BJ (cell line): Measurements from ENCODE around the gene AKAP11. TPM values are rescaled to one million over a fixed set of nuclear protein-coding genes. Genes with fewer than 3 reads are reported as not detected.

Experiments used
- CTCF ChIA-PET: fragments of 350-600 bp; formaldehyde crosslinking; extraction: SDS; loops from one replicate; lab custom pipeline; 2021; ENCODE audit warnings: antibody characterized with exemption, inconsistent platforms; lab: Yijun Ruan, JAX
- POLR2A ChIA-PET: fragments of 300-600 bp; sonication (Branson Sonifier 250); formaldehyde crosslinking; extraction: SDS; loops from one replicate; lab custom pipeline; 2021; ENCODE audit warnings: antibody characterized with exemption; lab: Charles Lee
- DNase-seq: peaks from one replicate; pipeline ENCODE4 v3.0.0-alpha.2; 2011; ENCODE audit warnings: low read depth
- H3K27me3 ChIP-seq: 2 replicates; pipeline ENCODE4 v1.6.0; 2011; ENCODE audit warnings: low read length; ENCODE audit not compliant: control insufficient read depth, insufficient read depth
- H3K36me3 ChIP-seq: 2 replicates; pipeline ENCODE4 v1.5.1; 2011; ENCODE audit warnings: low read length; ENCODE audit not compliant: control insufficient read depth, insufficient read depth
- H3K4me3 ChIP-seq: 2 replicates; pipeline ENCODE4 v1.5.1; 2011; ENCODE audit warnings: low read depth, mild to moderate bottlenecking, control low read depth, low read length
- polyA plus RNA-seq: library from polyadenylated mRNA; depleted of rRNA; stranded (reverse); fragments of >200 nt; gene quantifications from 2 replicates; pipeline ENCODE4 v1.2.3, GENCODE V29; 2011
- TF ChIP-seq, protein P1 (sequence below): IDR thresholded peaks from 2 replicates; pipeline ENCODE4 v1.5.1; 2011; ENCODE audit warnings: low read depth, mild to moderate bottlenecking, control low read depth, inconsistent platforms, low read length, moderate library complexity; ENCODE audit not compliant: insufficient read depth

AKAP11 gene
- polyA plus RNA-seq, 1 experiment, result 9.3 TPM

DNA sequence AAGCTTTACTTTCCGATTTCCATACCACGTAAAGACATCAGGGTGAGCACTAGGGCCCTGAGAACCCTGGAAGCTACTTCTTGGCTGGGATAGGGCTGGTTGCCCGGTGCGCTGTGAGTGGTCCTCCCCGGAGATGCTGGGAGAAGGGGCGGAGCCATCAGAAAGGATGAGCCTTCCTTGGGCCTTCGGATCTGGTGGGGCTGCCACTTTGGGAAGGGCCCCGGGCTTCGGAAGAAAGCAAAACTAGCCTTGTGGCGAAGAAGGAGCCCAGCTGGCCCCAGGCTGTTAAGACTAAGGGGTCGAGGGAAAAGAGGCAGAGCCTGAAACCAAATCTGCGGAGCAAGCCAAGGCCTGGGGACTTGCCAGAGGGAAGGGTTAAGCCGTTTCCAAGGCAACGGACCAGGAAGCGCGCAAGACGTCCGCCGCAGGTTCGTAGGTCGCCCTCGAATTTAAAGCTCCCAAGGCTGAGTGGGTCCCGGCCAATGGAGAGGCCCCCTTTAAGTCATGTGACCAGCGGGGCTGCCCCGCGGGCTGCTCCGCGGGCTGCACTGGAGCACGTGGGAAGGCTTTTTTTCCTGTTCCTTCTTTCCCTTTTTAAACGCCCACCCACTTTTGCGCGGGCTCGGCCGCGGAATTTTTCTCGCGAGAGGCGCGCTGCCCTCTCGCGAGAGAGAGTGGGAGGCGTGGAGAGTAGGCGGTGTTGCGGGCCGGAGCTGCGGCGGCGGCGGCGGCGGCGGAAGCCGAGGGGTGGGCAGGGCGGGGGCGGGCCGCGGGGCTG, 426 bp upstream of the AKAP11 start:
- DNase-seq, result peak; percentile 93
- POLR2A ChIA-PET, result no interaction called here
- CTCF ChIA-PET, result interaction anchor here (0.6 kb wide), 1 partner anchor 1489 kb away, joined by 3 read pairs; no protein-coding TSS in a partner anchor

DNA sequence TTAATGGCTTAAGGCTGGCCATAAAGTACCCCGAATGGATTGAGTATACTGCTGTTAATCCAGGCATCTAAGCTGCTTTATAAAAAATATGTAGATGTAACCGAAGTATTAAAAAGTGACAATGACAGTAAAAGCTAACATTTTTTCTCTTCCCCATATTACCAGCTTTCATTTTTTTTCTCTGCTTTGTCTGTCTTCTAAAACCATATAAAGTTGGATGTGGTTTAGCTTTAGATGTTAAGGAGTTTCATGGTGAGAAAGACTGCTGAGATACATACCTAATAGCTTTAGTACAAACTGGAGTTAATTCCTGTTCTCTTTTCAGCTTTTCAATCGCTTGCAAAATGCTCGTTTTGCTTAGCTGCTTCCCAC, 838 bp downstream of the AKAP11 start:
- Histone ChIP-seq H3K36me3 (no peaks in the 10 kb centered on the region), H3K27me3 (no peaks in the 10 kb centered on the region), H3K4me3 (peak overlapping the region; percentile 89)
- TF ChIP-seq, protein P1, sequence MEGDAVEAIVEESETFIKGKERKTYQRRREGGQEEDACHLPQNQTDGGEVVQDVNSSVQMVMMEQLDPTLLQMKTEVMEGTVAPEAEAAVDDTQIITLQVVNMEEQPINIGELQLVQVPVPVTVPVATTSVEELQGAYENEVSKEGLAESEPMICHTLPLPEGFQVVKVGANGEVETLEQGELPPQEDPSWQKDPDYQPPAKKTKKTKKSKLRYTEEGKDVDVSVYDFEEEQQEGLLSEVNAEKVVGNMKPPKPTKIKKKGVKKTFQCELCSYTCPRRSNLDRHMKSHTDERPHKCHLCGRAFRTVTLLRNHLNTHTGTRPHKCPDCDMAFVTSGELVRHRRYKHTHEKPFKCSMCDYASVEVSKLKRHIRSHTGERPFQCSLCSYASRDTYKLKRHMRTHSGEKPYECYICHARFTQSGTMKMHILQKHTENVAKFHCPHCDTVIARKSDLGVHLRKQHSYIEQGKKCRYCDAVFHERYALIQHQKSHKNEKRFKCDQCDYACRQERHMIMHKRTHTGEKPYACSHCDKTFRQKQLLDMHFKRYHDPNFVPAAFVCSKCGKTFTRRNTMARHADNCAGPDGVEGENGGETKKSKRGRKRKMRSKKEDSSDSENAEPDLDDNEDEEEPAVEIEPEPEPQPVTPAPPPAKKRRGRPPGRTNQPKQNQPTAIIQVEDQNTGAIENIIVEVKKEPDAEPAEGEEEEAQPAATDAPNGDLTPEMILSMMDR, result no peak
- CTCF ChIA-PET, result no interaction called here
- no peak for DNase-seq
- POLR2A ChIA-PET, result no interaction called here

More for the DNA sequence above, 426 bp upstream of the AKAP11 start:
- TF ChIP-seq, protein P1, result no peak
- Histone ChIP-seq H3K27me3 (no peaks in the 10 kb centered on the region), H3K4me3 (peak overlapping the region; percentile 89), H3K36me3 (no peaks in the 10 kb centered on the region)

DNA sequence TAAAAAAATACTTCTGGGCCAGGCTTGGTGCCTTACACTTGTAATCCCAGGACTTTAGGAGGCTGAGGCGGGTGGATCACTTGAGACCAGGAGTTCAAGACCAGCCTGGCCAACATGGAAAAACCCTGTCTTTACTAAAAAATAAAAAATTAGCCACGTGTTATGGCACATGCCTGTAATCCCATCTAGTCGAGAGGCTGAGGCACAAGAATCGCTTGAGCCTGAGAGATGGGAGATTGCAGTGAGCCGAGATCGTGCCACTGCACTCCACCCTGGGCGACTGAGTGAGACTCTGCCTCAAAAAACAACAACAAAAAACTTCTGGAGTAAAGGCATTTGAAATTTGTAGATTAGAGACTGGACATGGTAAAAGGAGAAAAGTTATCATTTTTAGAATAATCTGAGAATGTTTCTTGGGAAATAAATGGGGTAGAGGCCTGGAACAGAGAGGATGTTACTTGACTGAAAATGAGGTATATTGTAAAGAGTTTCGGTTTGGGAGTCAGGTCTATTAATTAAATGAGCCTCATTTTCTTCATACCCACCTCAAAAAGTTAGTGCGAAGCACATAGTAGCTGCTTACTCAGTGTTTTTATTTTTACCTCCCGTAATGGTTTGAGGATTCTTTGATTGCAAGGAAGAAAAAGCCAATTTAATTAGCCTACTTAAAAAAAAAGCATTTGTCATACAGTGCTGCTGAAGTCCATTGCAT, 2.6 kb downstream of the AKAP11 start:
- ChIA-PET CTCF (interaction anchor here (1.8 kb wide), 1 partner anchor 10 kb away, joined by 5 read pairs; no protein-coding TSS in a partner anchor), POLR2A (no interaction called here)
- Histone ChIP-seq H3K27me3 (no peaks in the 10 kb centered on the region), H3K4me3 (no peak overlapping the region), H3K36me3 (no peaks in the 10 kb centered on the region)
- DNase-seq, result no peak
- TF ChIP-seq, protein P1, result no peak

DNA sequence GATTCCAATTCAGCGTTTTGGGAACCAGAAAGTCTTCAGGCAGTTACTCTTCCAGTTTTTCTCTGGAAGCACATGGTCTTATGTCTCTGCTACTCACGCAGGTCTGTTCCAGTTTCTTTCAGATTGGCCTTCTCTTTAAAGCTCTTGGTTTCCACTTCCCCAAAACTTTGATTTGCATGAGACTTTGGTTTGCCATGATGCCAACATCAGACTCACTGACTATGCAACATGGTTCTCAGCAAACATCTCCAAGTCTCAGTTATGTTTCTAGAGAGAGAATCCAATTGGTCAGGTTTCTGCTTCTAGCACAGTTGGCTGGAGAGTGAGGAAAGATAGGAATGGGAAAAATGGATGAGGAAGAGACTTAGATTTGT, 3.1 kb downstream of the AKAP11 start:
- no peak overlapping the region for H3K4me3 ChIP-seq
- POLR2A ChIA-PET, result no interaction called here
- no peak for DNase-seq
- TF ChIP-seq, protein P1, result no peak
- CTCF ChIA-PET, result no interaction called here
- H3K36me3 ChIP-seq, result no peaks in the 10 kb centered on the region
- H3K27me3 ChIP-seq, result no peaks in the 10 kb centered on the region

DNA sequence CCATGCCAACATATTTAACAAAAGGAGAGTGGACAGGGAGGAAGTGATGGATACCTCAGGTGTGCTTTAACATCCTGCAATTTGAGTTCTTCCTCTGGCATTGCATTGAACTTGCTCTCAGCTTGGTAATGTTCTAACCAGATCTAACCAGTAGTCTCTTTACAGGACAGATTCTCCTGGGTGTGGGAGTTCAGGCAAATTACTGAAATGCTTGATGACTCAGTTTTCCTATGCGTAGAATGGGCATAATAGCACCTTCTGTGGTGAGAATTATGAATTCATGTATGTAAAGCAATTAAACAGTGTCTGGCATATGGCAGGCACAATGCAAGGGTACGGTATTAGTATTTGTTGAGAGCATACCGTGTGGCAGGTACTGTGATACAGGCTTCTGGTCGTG, 3.6 kb downstream of the AKAP11 start:
- CTCF ChIA-PET, result no interaction called here
- TF ChIP-seq, protein P1, result no peak
- Histone ChIP-seq H3K27me3 (no peaks in the 10 kb centered on the region), H3K36me3 (no peaks in the 10 kb centered on the region), H3K4me3 (no peak overlapping the region)
- DNase-seq, result no peak
- POLR2A ChIA-PET, result no interaction called here
